Measurements from ENCODE around the gene CGRRF1.
A peak's percentile ranks its signal among the peaks of the same experiment; 100 is the strongest.

CGRRF1 gene

GRCh38 chr14:54481695-54482094 lies 28.0 kb upstream of the CGRRF1 start:
- Mint-ChIP-seq H3K36me3 (ENCODE audit: insufficient read depth) (peaks cover 37% of the 10 kb centered on the region), H3K4me1 (peaks cover 39% of the 10 kb centered on the region), H3K9me3 (no peaks in the 10 kb centered on the region), H3K4me3 (no peak overlapping the region), H3K27me3 (no peaks in the 10 kb centered on the region), H3K27ac (ENCODE audit: low read depth) (no peak overlapping the region)
- DNase-seq (ENCODE audit: low spot score in 2 of 2), result no peak
- no peak for ATAC-seq (replicated peaks; ENCODE audit: extremely low read depth, poor library complexity, severe bottlenecking)

GRCh38 chr14:54483073-54483745 lies 26.5 kb upstream of the CGRRF1 start:
- Mint-ChIP-seq H3K9me3 (no peaks in the 10 kb centered on the region), H3K27ac (ENCODE audit: low read depth) (no peak overlapping the region), H3K27me3 (no peaks in the 10 kb centered on the region), H3K36me3 (ENCODE audit: insufficient read depth) (peaks cover 37% of the 10 kb centered on the region), H3K4me3 (no peak overlapping the region), H3K4me1 (peaks cover 51% of the 10 kb centered on the region)
- DNase-seq (ENCODE audit: low spot score in 2 of 2) (no peak), ATAC-seq (replicated peaks; ENCODE audit: extremely low read depth, poor library complexity, severe bottlenecking) (no peak)

DNA sequence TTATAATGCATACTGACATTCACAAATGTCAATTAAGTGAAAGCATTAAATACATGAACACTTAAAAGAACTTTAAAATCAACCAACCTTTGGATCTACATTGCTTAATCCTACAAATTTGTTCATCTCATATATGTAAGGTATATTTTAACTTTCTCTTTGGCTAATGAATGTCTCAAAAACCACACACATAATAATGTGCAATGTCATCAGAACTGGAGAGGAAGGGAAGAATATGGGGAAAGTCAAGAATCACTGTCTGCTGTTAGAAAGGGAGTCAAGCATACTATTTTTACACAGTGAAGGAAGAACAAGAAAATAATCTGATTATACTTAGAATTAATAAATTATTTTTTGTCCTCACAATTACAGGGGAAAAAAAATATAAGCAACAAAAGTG lies 25.9 kb upstream of the CGRRF1 start:
- Mint-ChIP-seq H3K36me3 (ENCODE audit: insufficient read depth) (peaks cover 32% of the 10 kb centered on the region), H3K27me3 (no peaks in the 10 kb centered on the region), H3K9me3 (no peaks in the 10 kb centered on the region), H3K27ac (ENCODE audit: low read depth) (no peak overlapping the region), H3K4me3 (no peak overlapping the region), H3K4me1 (peaks cover 53% of the 10 kb centered on the region)
- ATAC-seq (replicated peaks; ENCODE audit: extremely low read depth, poor library complexity, severe bottlenecking), result no peak
- no peak for DNase-seq (ENCODE audit: low spot score in 2 of 2)

DNA sequence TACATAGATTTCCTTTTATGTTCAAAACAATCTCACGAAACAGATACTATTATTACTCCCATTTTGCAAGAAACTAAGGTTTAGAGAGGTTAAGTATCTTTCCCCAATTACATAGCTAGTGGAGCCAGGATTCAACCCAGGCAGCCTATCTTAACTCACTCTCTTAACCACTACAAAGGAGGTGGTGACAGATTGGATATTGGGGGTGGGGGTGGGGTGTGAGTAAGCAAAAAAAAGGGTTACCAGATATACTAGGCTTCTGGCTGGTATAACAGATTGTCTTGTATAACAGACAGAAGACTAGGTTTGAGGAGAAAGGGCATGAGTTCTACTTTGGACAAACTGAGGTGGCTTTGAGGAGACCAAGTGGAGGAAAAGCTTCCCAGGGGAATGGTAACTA lies 23.0 kb upstream of the CGRRF1 start:
- ATAC-seq (replicated peaks; ENCODE audit: extremely low read depth, poor library complexity, severe bottlenecking) (no peak), DNase-seq (ENCODE audit: low spot score in 2 of 2) (no peak)
- peaks cover 31% of the 10 kb centered on the region for H3K36me3 Mint-ChIP-seq (ENCODE audit: insufficient read depth)
- H3K27me3 Mint-ChIP-seq, result no peaks in the 10 kb centered on the region
- H3K4me1 Mint-ChIP-seq, result peaks cover 62% of the 10 kb centered on the region
- H3K4me3 Mint-ChIP-seq, result peak overlapping the region; percentile 78
- H3K27ac Mint-ChIP-seq (ENCODE audit: low read depth), result peak overlapping the region; percentile 85
- no peaks in the 10 kb centered on the region for H3K9me3 Mint-ChIP-seq

DNA sequence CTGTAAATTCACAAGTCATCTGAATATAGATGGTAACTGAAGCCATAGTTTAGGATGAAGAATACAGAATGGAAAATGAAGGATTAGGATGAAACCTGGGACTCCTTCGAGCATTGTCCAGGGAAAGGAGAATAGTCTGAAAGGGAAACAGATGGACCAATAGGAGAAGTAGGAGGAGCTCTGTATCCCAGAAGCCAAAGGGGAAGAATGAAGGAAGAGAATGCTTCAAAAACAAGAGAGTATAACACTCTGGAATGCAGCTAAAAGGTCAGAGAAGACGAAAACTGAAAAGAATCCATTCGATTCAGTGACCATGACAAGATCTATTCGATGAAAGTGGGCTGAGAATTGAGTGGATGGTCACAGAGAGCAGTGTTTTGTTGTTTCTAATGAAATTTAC lies 21.9 kb upstream of the CGRRF1 start:
- ATAC-seq (replicated peaks; ENCODE audit: extremely low read depth, poor library complexity, severe bottlenecking) (no peak), DNase-seq (ENCODE audit: low spot score in 2 of 2) (no peak)
- no peaks in the 10 kb centered on the region for H3K9me3 Mint-ChIP-seq
- peak overlapping the region; percentile 85 for H3K27ac Mint-ChIP-seq (ENCODE audit: low read depth)
- peaks cover 60% of the 10 kb centered on the region for H3K4me1 Mint-ChIP-seq
- peaks cover 23% of the 10 kb centered on the region for H3K36me3 Mint-ChIP-seq (ENCODE audit: insufficient read depth)
- peak overlapping the region; percentile 78 for H3K4me3 Mint-ChIP-seq
- H3K27me3 Mint-ChIP-seq, result no peaks in the 10 kb centered on the region

DNA sequence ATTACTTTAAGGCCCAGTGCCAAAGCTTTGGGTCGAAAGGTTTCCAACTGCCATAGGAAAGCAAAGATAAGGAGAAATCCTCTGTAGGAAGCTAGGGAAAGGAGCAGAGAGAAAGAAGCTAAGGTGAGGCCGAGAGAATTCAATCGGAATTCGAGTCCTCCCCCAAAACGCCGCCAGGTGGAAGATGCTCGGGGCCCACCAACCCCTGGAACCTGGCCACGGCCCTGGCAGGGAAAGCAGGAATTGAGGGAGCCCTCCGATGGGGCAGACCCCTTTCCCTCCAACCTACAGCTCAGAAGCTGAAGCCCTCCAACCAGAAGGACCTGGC lies 21.4 kb upstream of the CGRRF1 start:
- DNase-seq (ENCODE audit: low spot score in 2 of 2), result no peak

GRCh38 chr14:54488646-54489317 lies 20.9 kb upstream of the CGRRF1 start, which contains the start of gene GMFB:
TSS of gene GMFB (minus strand) at chr14:54488980. CDS start at chr14:54488927, 53 bp downstream.
- Mint-ChIP-seq H3K27ac (ENCODE audit: low read depth) (peak within 1 kb of the TSS; percentile 85), H3K27me3 (no peaks in the 10 kb centered on the region), H3K4me3 (peak within 1 kb of the TSS; percentile 78), H3K36me3 (ENCODE audit: insufficient read depth) (peaks cover 19% of the 10 kb centered on the region), H3K4me1 (peaks cover 53% of the 10 kb centered on the region), H3K9me3 (no peaks in the 10 kb centered on the region)
- DNase-seq (ENCODE audit: low spot score in 2 of 2), result peak; percentile 75 to 78
- peak; percentile 98 for ATAC-seq (replicated peaks; ENCODE audit: extremely low read depth, poor library complexity, severe bottlenecking)

More for the DNA sequence above, 21.4 kb upstream of the CGRRF1 start:
- Mint-ChIP-seq H3K27ac (ENCODE audit: low read depth) (peak overlapping the region; percentile 85), H3K4me3 (peak overlapping the region; percentile 78), H3K36me3 (ENCODE audit: insufficient read depth) (peaks cover 21% of the 10 kb centered on the region), H3K27me3 (no peaks in the 10 kb centered on the region), H3K4me1 (peaks cover 55% of the 10 kb centered on the region), H3K9me3 (no peaks in the 10 kb centered on the region)
- ATAC-seq (replicated peaks; ENCODE audit: extremely low read depth, poor library complexity, severe bottlenecking), result peak; percentile 8

- Mint-ChIP-seq H3K27me3 (no peaks in the 10 kb centered on the region), H3K36me3 (ENCODE audit: insufficient read depth) (peaks cover 19% of the 10 kb centered on the region), H3K9me3 (no peaks in the 10 kb centered on the region), H3K4me3 (peak overlapping the region; percentile 78), H3K27ac (ENCODE audit: low read depth) (peak overlapping the region; percentile 85), H3K4me1 (peaks cover 48% of the 10 kb centered on the region)
- no peak for ATAC-seq (replicated peaks; ENCODE audit: extremely low read depth, poor library complexity, severe bottlenecking)
- DNase-seq (ENCODE audit: low spot score in 2 of 2), result no peak
Observed at GRCh38 chr14:54489318-54489683, 20.4 kb upstream of the CGRRF1 start.

- H3K36me3 Mint-ChIP-seq (ENCODE audit: insufficient read depth), result peaks cover 19% of the 10 kb centered on the region
Observed at GRCh38 chr14:54489731-54490444, 19.8 kb upstream of the CGRRF1 start.

DNA sequence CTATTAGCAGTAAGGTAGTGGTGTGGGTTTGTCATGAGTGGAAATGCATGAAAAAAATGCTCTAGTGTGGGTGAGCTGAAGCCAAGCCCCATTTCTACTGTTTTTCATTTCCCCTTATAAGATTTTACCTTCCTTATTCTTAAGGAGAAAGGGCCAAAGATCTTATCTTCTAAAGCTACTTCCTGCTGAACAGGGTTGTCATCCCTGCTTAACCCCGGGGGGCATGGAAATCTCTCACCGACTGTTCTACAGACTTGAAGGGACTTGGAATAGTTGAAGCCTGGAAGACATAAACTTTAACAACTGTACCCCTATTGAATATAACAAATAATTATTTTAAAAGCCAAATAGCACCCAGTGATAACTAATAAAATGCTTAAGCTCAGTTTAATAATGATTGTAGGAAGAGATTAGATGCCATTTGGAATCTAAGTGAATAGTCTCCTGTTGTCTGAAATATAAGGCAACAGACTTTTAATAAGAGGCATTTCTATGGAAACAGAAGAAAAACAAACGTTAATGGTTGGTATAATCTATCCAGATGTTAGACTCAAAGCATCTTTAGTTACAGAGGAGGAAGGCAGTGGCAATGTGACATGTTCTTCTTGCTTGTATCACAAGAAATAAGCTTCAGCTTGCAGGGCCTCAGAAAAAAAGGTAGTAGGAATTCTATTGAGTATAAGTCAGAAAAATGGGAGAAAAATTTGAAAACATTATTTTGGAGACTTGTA lies 19.1 kb upstream of the CGRRF1 start:
- ATAC-seq (replicated peaks; ENCODE audit: extremely low read depth, poor library complexity, severe bottlenecking) (no peak), DNase-seq (ENCODE audit: low spot score in 2 of 2) (no peak)
- Mint-ChIP-seq H3K9me3 (no peaks in the 10 kb centered on the region), H3K4me3 (no peak overlapping the region), H3K4me1 (peaks cover 34% of the 10 kb centered on the region), H3K27ac (ENCODE audit: low read depth) (no peak overlapping the region), H3K27me3 (no peaks in the 10 kb centered on the region), H3K36me3 (ENCODE audit: insufficient read depth) (peaks cover 19% of the 10 kb centered on the region)

More at GRCh38 chr14:54489731-54490444, 19.8 kb upstream of the CGRRF1 start:
- Mint-ChIP-seq H3K27me3 (no peaks in the 10 kb centered on the region), H3K27ac (ENCODE audit: low read depth) (peak overlapping the region; percentile 85), H3K4me3 (peak overlapping the region; percentile 78), H3K9me3 (no peaks in the 10 kb centered on the region), H3K4me1 (peaks cover 42% of the 10 kb centered on the region)
- DNase-seq (ENCODE audit: low spot score in 2 of 2) (no peak), ATAC-seq (replicated peaks; ENCODE audit: extremely low read depth, poor library complexity, severe bottlenecking) (no peak)

DNA sequence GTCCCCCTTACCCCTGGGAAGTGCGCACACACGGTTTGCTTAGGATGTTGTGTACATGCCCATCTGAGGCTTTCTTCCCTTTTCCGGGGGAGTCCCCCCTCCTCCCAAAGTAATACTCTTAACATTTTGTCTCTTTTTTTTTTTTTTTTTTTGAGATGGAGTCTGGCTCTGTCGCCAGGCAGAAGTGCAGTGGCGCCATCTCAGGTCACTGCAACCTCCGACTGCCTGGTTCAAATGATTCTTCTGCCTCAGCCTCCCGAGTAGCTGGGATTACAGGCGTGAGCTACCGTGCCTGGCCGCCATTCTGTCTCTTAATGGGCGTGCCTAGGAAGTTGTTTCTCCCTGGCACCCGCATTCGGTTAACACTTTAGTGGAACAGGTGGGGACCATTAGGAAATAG lies 16.4 kb upstream of the CGRRF1 start:
- peaks cover 10% of the 10 kb centered on the region for H3K4me1 Mint-ChIP-seq
- no peak overlapping the region for H3K27ac Mint-ChIP-seq (ENCODE audit: low read depth)
- H3K9me3 Mint-ChIP-seq, result no peaks in the 10 kb centered on the region
- DNase-seq (ENCODE audit: low spot score in 2 of 2), result no peak
- no peak for ATAC-seq (replicated peaks; ENCODE audit: extremely low read depth, poor library complexity, severe bottlenecking)
- H3K27me3 Mint-ChIP-seq, result peaks cover 8% of the 10 kb centered on the region
- H3K36me3 Mint-ChIP-seq (ENCODE audit: insufficient read depth), result peaks cover 10% of the 10 kb centered on the region
- no peak overlapping the region for H3K4me3 Mint-ChIP-seq

- Mint-ChIP-seq H3K36me3 (ENCODE audit: insufficient read depth) (peaks cover 2% of the 10 kb centered on the region), H3K27ac (ENCODE audit: low read depth) (no peak overlapping the region), H3K9me3 (no peaks in the 10 kb centered on the region), H3K4me3 (no peak overlapping the region), H3K4me1 (no peaks in the 10 kb centered on the region), H3K27me3 (peaks cover 38% of the 10 kb centered on the region)
- DNase-seq (ENCODE audit: low spot score in 2 of 2) (no peak), ATAC-seq (replicated peaks; ENCODE audit: extremely low read depth, poor library complexity, severe bottlenecking) (no peak)
Observed at GRCh38 chr14:54497224-54497623, 12.5 kb upstream of the CGRRF1 start.
